ENCODE data around the gene ZDHHC16. TPM values are rescaled to one million over a fixed set of nuclear protein-coding genes. Genes with fewer than 3 reads are reported as not detected.
A peak's percentile ranks its signal among the peaks of the same experiment; 100 is the strongest.
"Not testable (repeated sequence)": the region's sequence is repeated elsewhere in the genome, so short reads cannot be mapped to it uniquely, and the experiment has no call there.

The ZDHHC16 gene
- 10 to 100 TPM; 19.6 to 31.8 (median 25.2) TPM for polyA plus RNA-seq

- WGBS, 3 donors = 0 to 1% (median 0%) methylated on average over 65 to 66 of the region's 66 CpGs
- H3K27ac ChIP-seq (ENCODE audit: low read depth, low read length) = no peak within 1 kb of the TSS
Measured at GRCh38 chr10:97445722-97446639, at the start of gene ZDHHC16, which contains the start of gene EXOSC1. Gene ZDHHC16 (plus strand): TSS chr10:97446175. CDS start chr10:97451676, 5,501 bp downstream. Gene EXOSC1 (minus strand): TSS chr10:97446006. CDS start chr10:97445985, 21 bp downstream.

GRCh38 chr10:97399843-97400545 is 46.0 kb upstream of the ZDHHC16 start:
- H3K27ac ChIP-seq (ENCODE audit: low read depth, low read length) = peak overlapping the region; percentile 28
- 17 to 38% (median 36%) methylated on average over 21 of the region's 21 CpGs for WGBS, 3 donors

GRCh38 chr10:97400665-97401454 is 45.1 kb upstream of the ZDHHC16 start, which contains the start of gene RRP12:
Gene RRP12 (minus strand): TSS chr10:97401340. CDS start chr10:97401231, 109 bp downstream.
- 0 to 1% (median 1%) methylated on average over 39 of the region's 39 CpGs for WGBS, 3 donors

GRCh38 chr10:97401455-97401919 is 44.5 kb upstream of the ZDHHC16 start:
- no peak overlapping the region for H3K27ac ChIP-seq (ENCODE audit: low read depth, low read length)
- WGBS, 3 donors = 62 to 68% (median 63%) methylated on average over 13 of the region's 13 CpGs

More at GRCh38 chr10:97400665-97401454, 45.1 kb upstream of the ZDHHC16 start, which contains the start of gene RRP12:
- H3K27ac ChIP-seq (ENCODE audit: low read depth, low read length) = peak within 1 kb of the TSS; percentile 45

GRCh38 chr10:97404044-97404443 is 41.9 kb upstream of the ZDHHC16 start:
- no peak overlapping the region for H3K27ac ChIP-seq (ENCODE audit: low read depth, low read length)

- 50 to 71% (median 58%) methylated on average over 3 of the region's 3 CpGs for WGBS, 3 donors
- H3K27ac ChIP-seq (ENCODE audit: low read depth, low read length) = no peak overlapping the region
Measured at GRCh38 chr10:97406064-97406463, 39.9 kb upstream of the ZDHHC16 start.

- 68 to 92% (median 74%) methylated on average over 7 of the region's 7 CpGs for WGBS, 3 donors
Measured at GRCh38 chr10:97406483-97406882, 39.5 kb upstream of the ZDHHC16 start.

GRCh38 chr10:97407211-97407951 is 38.6 kb upstream of the ZDHHC16 start:
- WGBS, 3 donors = 2 to 3% (median 3%) methylated on average over 10 of the region's 10 CpGs

More at GRCh38 chr10:97406483-97406882, 39.5 kb upstream of the ZDHHC16 start:
- not testable (repeated sequence) for H3K27ac ChIP-seq (ENCODE audit: low read depth, low read length)

GRCh38 chr10:97407952-97408248 is 38.1 kb upstream of the ZDHHC16 start:
- WGBS, 3 donors = 74 to 89% (median 77%) methylated on average over 2 of the region's 2 CpGs
- H3K27ac ChIP-seq (ENCODE audit: low read depth, low read length) = no peak overlapping the region

More at GRCh38 chr10:97407211-97407951, 38.6 kb upstream of the ZDHHC16 start:
- no peak overlapping the region for H3K27ac ChIP-seq (ENCODE audit: low read depth, low read length)

GRCh38 chr10:97408496-97408992 is 37.4 kb upstream of the ZDHHC16 start:
- WGBS, 3 donors = 57 to 64% (median 64%) methylated on average over 10 of the region's 10 CpGs
- H3K27ac ChIP-seq (ENCODE audit: low read depth, low read length) = peak overlapping the region; percentile 26

- 47 to 67% (median 61%) methylated on average over 4 of the region's 4 CpGs for WGBS, 3 donors
- no peak overlapping the region for H3K27ac ChIP-seq (ENCODE audit: low read depth, low read length)
Measured at GRCh38 chr10:97411406-97411805, 34.6 kb upstream of the ZDHHC16 start.

GRCh38 chr10:97412891-97413304 is 33.1 kb upstream of the ZDHHC16 start:
- 80 to 91% (median 82%) methylated on average over 10 of the region's 10 CpGs for WGBS, 3 donors
- no peak overlapping the region for H3K27ac ChIP-seq (ENCODE audit: low read depth, low read length)

- WGBS, 3 donors = 52 to 69% (median 62%) methylated on average over 6 of the region's 6 CpGs
- H3K27ac ChIP-seq (ENCODE audit: low read depth, low read length) = no peak overlapping the region
Measured at GRCh38 chr10:97416565-97416964, 29.4 kb upstream of the ZDHHC16 start.

GRCh38 chr10:97423757-97424098 is 22.2 kb upstream of the ZDHHC16 start:
- WGBS, 3 donors = 46 to 86% (median 66%) methylated on average over 8 of the region's 8 CpGs
- not testable (repeated sequence) for H3K27ac ChIP-seq (ENCODE audit: low read depth, low read length)

GRCh38 chr10:97425964-97426775 is 19.8 kb upstream of the ZDHHC16 start, which contains the start of gene PGAM1:
Gene PGAM1 (plus strand): TSS chr10:97426191. CDS start chr10:97426308, 117 bp downstream.
- H3K27ac ChIP-seq (ENCODE audit: low read depth, low read length) = peak within 1 kb of the TSS; percentile 42
- WGBS, 3 donors = 0 to 1% (median 1%) methylated on average over 64 to 86 of the region's 90 CpGs

GRCh38 chr10:97426776-97427570 is 19.0 kb upstream of the ZDHHC16 start:
- H3K27ac ChIP-seq (ENCODE audit: low read depth, low read length) = peak overlapping the region; percentile 42
- WGBS, 3 donors = 13 to 21% (median 14%) methylated on average over 32 to 34 of the region's 34 CpGs

All from adipose tissue (tissue), 3 donors.